Dedifferentiated amniotic fluid mesenchymal stem cell (primary cell): ENCODE data around the gene GUCY2D.

Experiments used
- DNase-seq: peaks from one replicate; pipeline ENCODE4 v3.0.0-alpha.2; 2016; ENCODE audit errors: extremely low spot score

Gene GUCY2D

GRCh38 chr17:7992516-7992915 lies 9.9 kb upstream of the GUCY2D start:
- no peak for DNase-seq

- no peak for DNase-seq
Observed at GRCh38 chr17:7992924-7993323, 9.5 kb upstream of the GUCY2D start.

- no peak for DNase-seq
Observed at GRCh38 chr17:7993972-7994589, 8.3 kb upstream of the GUCY2D start.

GRCh38 chr17:7995724-7996123 lies 6.7 kb upstream of the GUCY2D start:
- DNase-seq, result no peak

- DNase-seq, result no peak
Observed at GRCh38 chr17:7997186-7997585, 5.2 kb upstream of the GUCY2D start.

- DNase-seq, result no peak
Observed at GRCh38 chr17:8002721-8003593, 542 bp downstream of the GUCY2D start.

GRCh38 chr17:8003594-8004181 lies 1.3 kb downstream of the GUCY2D start:
- DNase-seq, result no peak

GRCh38 chr17:8004899-8005298 lies 2.5 kb downstream of the GUCY2D start:
- DNase-seq, result no peak

GRCh38 chr17:8005357-8005756 lies 2.9 kb downstream of the GUCY2D start:
- DNase-seq, result no peak

- DNase-seq, result no peak
Observed at GRCh38 chr17:8005967-8006730, 3.7 kb downstream of the GUCY2D start.

- DNase-seq, result no peak
Observed at GRCh38 chr17:8006836-8007680, 4.6 kb downstream of the GUCY2D start.

- DNase-seq, result no peak
Observed at GRCh38 chr17:8007836-8008235, 5.4 kb downstream of the GUCY2D start.

GRCh38 chr17:8012045-8012580 lies 9.7 kb downstream of the GUCY2D start:
- no peak for DNase-seq

GRCh38 chr17:8012996-8013640 lies 10.7 kb downstream of the GUCY2D start:
- DNase-seq, result no peak

- no peak for DNase-seq
Observed at GRCh38 chr17:8013731-8014557, 11.5 kb downstream of the GUCY2D start.

- DNase-seq, result no peak
Observed at GRCh38 chr17:8014558-8014850, 12.1 kb downstream of the GUCY2D start.

- DNase-seq, result no peak
Observed at GRCh38 chr17:8015236-8015956, 13.0 kb downstream of the GUCY2D start.

GRCh38 chr17:8015957-8016631 lies 13.7 kb downstream of the GUCY2D start:
- no peak for DNase-seq
